Kidney epithelial cell (primary cell): ENCODE results near the gene MTG1. TPM values are rescaled to one million over a fixed set of nuclear protein-coding genes. Genes with fewer than 3 reads are reported as not detected.

Source experiments
- DNase-seq: peaks from one replicate; pipeline ENCODE4 v3.0.0-alpha.2; 2010; ENCODE audit warnings: low read depth
- H3K27me3 ChIP-seq: 2 replicates; pipeline ENCODE4 v1.6.0; 2011; ENCODE audit warnings: low read length; ENCODE audit not compliant: control insufficient read depth, insufficient read depth
- H3K36me3 ChIP-seq: 2 replicates; pipeline ENCODE4 v1.5.1; 2011; ENCODE audit warnings: low read length; ENCODE audit not compliant: control insufficient read depth, insufficient read depth
- H3K4me3 ChIP-seq: 2 replicates; pipeline ENCODE4 v1.5.1; 2011; ENCODE audit warnings: low read depth, mild to moderate bottlenecking, control low read depth, low read length
- total RNA-seq: library from RNA; depleted of rRNA; stranded (reverse); fragments of >200 nt; gene quantifications from 2 replicates; pipeline ENCODE4 v1.2.3, GENCODE V29; 2015
- TF ChIP-seq, protein P1 (sequence below): IDR thresholded peaks from 2 replicates; pipeline ENCODE4 v1.5.1; 2011; ENCODE audit warnings: mild to moderate bottlenecking, moderate library complexity, low read length, control low read depth, inconsistent platforms; ENCODE audit not compliant: insufficient read depth, poor library complexity, severe bottlenecking

Gene MTG1
- total RNA-seq, 1 donor from 2014 or later, result 26.7 TPM

DNA sequence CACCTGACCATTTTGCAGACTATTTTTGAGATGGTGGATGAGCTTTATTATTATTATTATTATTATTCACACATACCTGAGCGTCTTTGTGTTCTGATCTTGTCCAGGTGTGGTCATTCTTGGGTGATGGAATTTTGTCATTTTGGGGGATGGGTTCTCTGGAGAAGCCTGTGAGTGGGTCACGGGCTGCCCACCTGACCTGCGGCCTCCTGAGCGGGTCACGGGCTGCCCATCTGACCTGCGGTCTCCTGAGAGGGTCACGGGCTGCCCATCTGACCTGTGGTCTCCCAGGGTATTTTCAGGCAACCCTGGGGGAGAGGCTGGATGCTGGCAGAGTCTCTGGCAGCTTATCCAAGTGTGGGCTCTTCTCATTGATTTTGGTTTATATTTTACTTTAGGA is 67.1 kb downstream of the MTG1 start:
- TF ChIP-seq, protein P1, sequence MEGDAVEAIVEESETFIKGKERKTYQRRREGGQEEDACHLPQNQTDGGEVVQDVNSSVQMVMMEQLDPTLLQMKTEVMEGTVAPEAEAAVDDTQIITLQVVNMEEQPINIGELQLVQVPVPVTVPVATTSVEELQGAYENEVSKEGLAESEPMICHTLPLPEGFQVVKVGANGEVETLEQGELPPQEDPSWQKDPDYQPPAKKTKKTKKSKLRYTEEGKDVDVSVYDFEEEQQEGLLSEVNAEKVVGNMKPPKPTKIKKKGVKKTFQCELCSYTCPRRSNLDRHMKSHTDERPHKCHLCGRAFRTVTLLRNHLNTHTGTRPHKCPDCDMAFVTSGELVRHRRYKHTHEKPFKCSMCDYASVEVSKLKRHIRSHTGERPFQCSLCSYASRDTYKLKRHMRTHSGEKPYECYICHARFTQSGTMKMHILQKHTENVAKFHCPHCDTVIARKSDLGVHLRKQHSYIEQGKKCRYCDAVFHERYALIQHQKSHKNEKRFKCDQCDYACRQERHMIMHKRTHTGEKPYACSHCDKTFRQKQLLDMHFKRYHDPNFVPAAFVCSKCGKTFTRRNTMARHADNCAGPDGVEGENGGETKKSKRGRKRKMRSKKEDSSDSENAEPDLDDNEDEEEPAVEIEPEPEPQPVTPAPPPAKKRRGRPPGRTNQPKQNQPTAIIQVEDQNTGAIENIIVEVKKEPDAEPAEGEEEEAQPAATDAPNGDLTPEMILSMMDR, result no peak
- H3K27me3 ChIP-seq, result peaks cover 6% of the 10 kb centered on the region
- no peak for DNase-seq
- H3K4me3 ChIP-seq, result no peak overlapping the region
- no peaks in the 10 kb centered on the region for H3K36me3 ChIP-seq

DNA sequence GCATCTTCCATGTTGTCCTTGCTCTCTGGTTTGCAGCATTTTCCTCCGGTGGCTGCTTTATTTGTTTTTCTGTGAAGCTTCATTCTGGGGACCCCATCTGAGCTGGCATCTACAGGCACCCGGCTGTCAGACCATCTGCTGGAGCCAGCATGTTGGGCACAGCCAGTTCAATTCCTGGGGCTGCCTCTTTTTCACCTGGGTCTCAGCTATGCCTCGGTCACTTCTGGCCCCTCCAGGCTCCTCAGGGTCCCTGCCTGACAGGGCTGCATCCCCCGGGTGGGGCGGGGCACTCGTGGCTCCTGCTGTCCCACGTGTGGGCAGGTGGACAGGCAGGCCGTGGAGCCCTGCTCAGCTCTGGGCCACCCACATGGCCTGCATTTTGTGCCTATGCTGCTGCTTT is 67.9 kb downstream of the MTG1 start:
- H3K27me3 ChIP-seq, result peaks cover 6% of the 10 kb centered on the region
- TF ChIP-seq, protein P1, result no peak
- no peak for DNase-seq
- H3K36me3 ChIP-seq, result no peaks in the 10 kb centered on the region
- H3K4me3 ChIP-seq, result no peak overlapping the region

DNA sequence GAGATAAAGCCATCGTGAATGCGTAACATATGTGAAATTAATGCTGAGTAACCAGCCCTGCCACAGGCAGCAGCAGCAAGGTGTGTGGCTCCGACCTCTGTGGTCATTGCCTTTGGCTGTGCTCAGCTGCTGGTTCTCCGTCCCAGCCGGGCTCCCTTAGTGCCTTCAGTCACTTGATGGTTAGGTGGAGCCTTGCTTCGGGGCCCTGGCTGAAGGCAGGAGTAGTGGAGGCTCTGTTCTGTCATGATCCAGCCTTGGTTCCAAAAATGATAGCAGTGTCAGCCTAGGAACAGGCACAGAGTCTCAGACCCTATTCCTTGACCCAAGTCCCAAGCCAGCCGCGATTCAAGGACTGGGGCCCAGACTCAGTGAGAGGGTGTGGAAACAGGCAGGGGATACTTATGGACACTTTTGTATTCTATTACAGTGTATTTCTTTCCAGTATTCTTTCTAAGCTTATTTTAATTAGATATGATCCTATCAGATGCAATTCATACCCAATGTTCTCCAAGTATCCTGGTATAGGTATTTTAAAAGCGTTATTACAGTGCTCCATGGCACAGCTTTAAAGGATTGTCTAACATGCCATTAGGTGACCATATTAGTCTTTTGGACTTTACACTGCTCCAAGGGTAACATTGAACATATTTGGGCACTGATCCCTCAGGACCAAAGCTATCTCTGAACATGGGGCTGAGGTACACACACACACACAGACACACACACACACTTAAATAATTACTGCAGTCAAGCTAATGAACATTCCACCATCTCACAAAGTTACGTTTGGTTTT is 68.8 kb downstream of the MTG1 start:
- Histone ChIP-seq H3K4me3 (no peak overlapping the region), H3K27me3 (peaks cover 6% of the 10 kb centered on the region), H3K36me3 (no peaks in the 10 kb centered on the region)
- no peak for DNase-seq
- TF ChIP-seq, protein P1, result no peak

DNA sequence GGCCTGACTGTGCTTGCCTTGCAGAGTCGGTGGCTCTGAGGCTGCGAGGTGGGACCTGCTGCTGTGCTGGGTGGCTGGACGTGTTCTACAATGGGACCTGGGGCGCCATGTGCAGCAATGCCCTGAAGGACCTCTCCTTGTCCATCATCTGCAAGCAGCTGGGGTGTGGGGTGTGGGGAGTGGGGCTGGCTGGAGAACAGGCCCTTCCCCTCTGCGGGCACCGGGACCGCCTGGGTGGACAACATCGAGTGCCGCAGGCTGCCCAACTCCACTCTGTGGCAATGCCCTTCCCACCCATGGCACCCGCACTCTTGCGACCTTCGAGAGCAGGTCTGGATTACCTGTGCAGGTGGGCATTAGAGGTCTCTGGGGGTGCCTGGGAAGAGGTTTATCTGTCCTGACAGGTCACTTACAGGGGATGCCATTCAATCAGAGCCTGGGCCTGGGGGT is 70.7 kb downstream of the MTG1 start:
- Histone ChIP-seq H3K4me3 (no peak overlapping the region), H3K27me3 (peaks cover 6% of the 10 kb centered on the region), H3K36me3 (no peaks in the 10 kb centered on the region)
- DNase-seq, result no peak
- TF ChIP-seq, protein P1, result no peak

DNA sequence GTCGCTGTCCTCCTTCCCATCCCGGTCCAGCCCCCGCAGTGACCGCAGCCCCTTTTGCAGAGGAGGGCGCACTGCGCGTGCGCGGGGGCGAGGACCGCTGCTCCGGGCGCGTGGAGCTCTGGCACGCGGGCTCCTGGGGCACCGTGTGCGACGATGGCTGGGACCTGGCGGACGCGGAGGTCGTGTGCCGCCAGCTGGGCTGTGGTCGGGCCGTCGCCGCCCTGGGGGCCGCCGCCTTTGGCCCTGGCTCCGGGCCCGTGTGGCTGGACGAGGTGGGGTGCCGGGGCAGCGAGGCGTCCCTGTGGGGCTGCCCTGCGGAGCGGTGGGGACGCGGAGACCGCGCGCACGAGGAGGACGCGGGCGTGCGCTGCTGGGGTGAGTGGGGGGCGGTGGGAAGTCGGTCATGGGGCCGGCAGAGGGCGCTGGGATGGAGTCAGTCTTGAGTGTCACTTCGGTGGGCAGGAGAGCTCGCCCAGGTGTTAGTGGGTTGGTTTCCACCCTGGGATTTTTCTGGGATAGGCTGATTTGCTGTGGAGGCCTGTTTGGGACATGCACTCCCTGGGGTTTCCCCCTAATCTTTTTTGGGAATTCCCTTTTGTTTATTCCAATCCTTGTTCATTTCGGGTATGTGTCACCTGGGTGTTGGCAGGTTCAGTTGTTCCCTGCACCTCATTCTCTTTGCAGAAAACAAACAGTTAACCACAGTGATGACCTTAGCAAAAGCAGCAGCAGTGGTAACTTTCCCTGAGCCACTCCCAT is 71.4 kb downstream of the MTG1 start:
- TF ChIP-seq, protein P1, result no peak
- Histone ChIP-seq H3K4me3 (no peak overlapping the region), H3K36me3 (no peaks in the 10 kb centered on the region), H3K27me3 (peaks cover 6% of the 10 kb centered on the region)
- no peak for DNase-seq
